ENCODE results near the gene TTLL7. TPM values are rescaled to one million over a fixed set of nuclear protein-coding genes. Genes with fewer than 3 reads are reported as not detected.

TTLL7 gene
- total RNA-seq, 2 donors from 2014 or later, result 24.7 to 26.6 TPM

DNA sequence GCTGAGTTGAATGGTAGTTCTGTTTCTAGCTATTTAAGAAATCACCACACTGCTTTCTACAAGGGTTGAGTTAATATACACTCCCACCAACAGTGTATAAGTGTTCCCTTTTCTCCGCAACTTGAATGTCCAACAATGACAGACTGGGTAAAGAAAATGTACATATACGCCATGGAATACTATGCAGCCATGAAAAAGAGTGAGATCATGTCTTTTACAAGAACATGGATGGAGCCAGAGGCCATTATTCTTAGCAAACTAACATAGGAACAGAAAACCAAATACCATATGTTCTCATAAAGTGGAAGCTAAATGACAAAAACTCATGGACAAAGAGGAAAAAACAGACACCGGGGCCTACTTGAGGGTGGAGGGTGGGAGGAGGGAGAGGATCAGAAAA is 14.8 kb upstream of the TTLL7 start:
- WGBS, result 73% methylated on average over 3 of the region's 3 CpGs
- intact Hi-C loops (cut with DNase I), result no loop called here

DNA sequence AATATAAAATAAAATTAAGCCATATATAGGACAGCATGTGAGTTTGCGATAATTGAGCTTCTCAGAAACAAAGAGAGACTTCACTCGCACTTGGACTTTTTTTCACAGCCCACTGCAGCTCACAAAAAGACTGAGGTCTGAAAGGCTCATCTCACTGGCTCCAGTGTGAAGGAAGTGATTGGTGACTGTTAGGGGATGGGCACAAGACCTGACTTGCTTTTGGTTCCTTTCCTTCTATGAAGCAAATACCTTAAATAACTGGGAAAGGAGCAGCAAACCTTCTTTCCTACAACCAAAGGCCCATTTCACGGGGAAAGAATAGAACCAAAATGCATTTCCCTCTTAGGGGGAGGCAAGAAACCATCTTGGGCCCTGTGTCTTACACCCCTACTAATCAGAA is 13.1 kb upstream of the TTLL7 start:
- no peak for DNase-seq (ENCODE audit: low spot score)
- Histone ChIP-seq H3K4me3 (no peak overlapping the region), H3K27me3 (replicated peaks; ENCODE audit: insufficient read depth) (no peaks in the 10 kb centered on the region), H3K36me3 (no peaks in the 10 kb centered on the region), H3K9me3 (no peaks in the 10 kb centered on the region), H3K27ac (no peak overlapping the region), H3K4me1 (replicated peaks) (no peaks in the 10 kb centered on the region)
- intact Hi-C loops (cut with DNase I), result no loop called here
- TF ChIP-seq POLR2A (IDR thresholded peaks at IDR 0.05) (no peak), POLR2AphosphoS5 (IDR thresholded peaks at IDR 0.05) (no peak)
- TF ChIP-seq, protein P1, sequence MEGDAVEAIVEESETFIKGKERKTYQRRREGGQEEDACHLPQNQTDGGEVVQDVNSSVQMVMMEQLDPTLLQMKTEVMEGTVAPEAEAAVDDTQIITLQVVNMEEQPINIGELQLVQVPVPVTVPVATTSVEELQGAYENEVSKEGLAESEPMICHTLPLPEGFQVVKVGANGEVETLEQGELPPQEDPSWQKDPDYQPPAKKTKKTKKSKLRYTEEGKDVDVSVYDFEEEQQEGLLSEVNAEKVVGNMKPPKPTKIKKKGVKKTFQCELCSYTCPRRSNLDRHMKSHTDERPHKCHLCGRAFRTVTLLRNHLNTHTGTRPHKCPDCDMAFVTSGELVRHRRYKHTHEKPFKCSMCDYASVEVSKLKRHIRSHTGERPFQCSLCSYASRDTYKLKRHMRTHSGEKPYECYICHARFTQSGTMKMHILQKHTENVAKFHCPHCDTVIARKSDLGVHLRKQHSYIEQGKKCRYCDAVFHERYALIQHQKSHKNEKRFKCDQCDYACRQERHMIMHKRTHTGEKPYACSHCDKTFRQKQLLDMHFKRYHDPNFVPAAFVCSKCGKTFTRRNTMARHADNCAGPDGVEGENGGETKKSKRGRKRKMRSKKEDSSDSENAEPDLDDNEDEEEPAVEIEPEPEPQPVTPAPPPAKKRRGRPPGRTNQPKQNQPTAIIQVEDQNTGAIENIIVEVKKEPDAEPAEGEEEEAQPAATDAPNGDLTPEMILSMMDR (IDR thresholded peaks at IDR 0.05), result no peak
- 78% methylated on average over 3 of the region's 3 CpGs for WGBS

More for the DNA sequence above, 14.8 kb upstream of the TTLL7 start:
- Histone ChIP-seq H3K27ac (no peak overlapping the region), H3K4me3 (no peak overlapping the region), H3K9me3 (no peaks in the 10 kb centered on the region), H3K36me3 (no peaks in the 10 kb centered on the region), H3K4me1 (replicated peaks) (no peaks in the 10 kb centered on the region), H3K27me3 (replicated peaks; ENCODE audit: insufficient read depth) (no peaks in the 10 kb centered on the region)
- DNase-seq (ENCODE audit: low spot score), result no peak
- TF ChIP-seq POLR2AphosphoS5 (IDR thresholded peaks at IDR 0.05) (no peak), POLR2A (IDR thresholded peaks at IDR 0.05) (no peak)
- TF ChIP-seq, protein P1 (IDR thresholded peaks at IDR 0.05), result no peak

DNA sequence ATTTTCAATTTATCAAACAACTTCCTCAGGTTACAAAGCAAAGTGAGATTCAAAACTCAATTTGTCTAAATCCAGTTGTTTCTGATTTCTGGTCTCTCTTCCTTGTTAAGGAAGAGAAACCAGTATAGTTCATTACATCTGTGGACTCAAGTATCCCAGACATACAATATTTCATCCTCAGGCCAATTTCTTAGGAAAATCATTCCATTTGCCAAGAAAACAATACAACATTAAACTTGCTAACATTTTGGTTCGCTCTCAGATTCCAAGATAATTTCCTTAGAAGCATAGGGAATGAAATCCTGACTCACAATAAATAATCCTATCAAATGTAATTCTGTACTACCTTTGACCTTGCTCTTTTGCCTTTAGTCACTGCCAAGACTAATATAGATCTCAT is 11.2 kb upstream of the TTLL7 start:
- Histone ChIP-seq H3K9me3 (no peaks in the 10 kb centered on the region), H3K36me3 (no peaks in the 10 kb centered on the region), H3K4me1 (replicated peaks) (no peaks in the 10 kb centered on the region), H3K27me3 (replicated peaks; ENCODE audit: insufficient read depth) (no peaks in the 10 kb centered on the region), H3K27ac (no peak overlapping the region), H3K4me3 (no peak overlapping the region)
- TF ChIP-seq POLR2AphosphoS5 (IDR thresholded peaks at IDR 0.05) (no peak), POLR2A (IDR thresholded peaks at IDR 0.05) (no peak)
- TF ChIP-seq, protein P1 (IDR thresholded peaks at IDR 0.05), result no peak
- intact Hi-C loops (cut with DNase I), result no loop called here
- WGBS, result 67% methylated on average over 1 of the region's 1 CpG
- DNase-seq (ENCODE audit: low spot score), result no peak

DNA sequence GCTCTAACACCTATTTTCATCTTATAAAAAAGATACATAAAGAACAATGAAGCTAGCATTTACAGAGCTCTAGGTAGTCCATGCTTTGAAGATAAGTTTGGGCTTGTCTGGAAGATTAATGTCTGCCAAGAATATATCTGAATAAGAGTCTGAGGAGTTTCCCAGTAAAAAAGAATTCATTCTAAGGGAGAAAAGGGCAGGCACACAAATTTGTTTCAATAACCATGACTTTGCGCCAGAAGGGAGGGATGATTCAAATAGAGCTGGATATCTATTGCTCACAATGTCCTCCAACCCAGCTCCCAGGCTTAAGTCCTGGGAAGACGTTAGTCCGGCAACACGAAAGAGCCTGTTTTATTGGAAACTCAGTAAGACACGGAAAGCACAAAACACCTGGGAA is 9.7 kb upstream of the TTLL7 start:
- Histone ChIP-seq H3K9me3 (no peaks in the 10 kb centered on the region), H3K27me3 (replicated peaks; ENCODE audit: insufficient read depth) (no peaks in the 10 kb centered on the region), H3K4me3 (no peak overlapping the region), H3K27ac (no peak overlapping the region), H3K4me1 (replicated peaks) (no peaks in the 10 kb centered on the region), H3K36me3 (no peaks in the 10 kb centered on the region)
- intact Hi-C loops (cut with DNase I), result no loop called here
- DNase-seq (ENCODE audit: low spot score), result no peak
- TF ChIP-seq POLR2AphosphoS5 (IDR thresholded peaks at IDR 0.05), result no peak
- no peak for TF ChIP-seq POLR2A (IDR thresholded peaks at IDR 0.05)
- TF ChIP-seq, protein P1 (IDR thresholded peaks at IDR 0.05), result no peak
- 40% methylated on average over 5 of the region's 5 CpGs for WGBS

DNA sequence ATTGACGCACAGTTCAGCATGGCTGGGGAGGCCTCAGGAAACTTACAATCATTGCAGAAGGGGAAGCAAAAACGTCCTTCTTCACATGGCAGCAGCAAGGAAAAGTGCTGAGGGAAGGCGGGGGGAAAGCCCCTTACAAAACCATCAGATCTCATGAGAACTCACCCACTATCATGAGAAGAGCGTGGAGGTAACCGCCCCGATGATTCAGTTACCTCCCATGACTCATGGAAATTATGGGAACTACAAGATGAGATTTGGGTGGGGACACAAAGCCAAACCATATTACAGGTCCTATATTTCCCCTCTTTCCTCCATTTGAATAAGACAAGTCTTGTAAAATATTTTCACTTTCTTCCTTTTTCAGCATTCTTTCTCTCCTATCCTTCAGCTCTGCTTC is 7.7 kb upstream of the TTLL7 start:
- no peak for DNase-seq (ENCODE audit: low spot score)
- Histone ChIP-seq H3K4me1 (replicated peaks) (no peaks in the 10 kb centered on the region), H3K36me3 (no peaks in the 10 kb centered on the region), H3K27ac (no peak overlapping the region), H3K27me3 (replicated peaks; ENCODE audit: insufficient read depth) (no peaks in the 10 kb centered on the region), H3K9me3 (no peaks in the 10 kb centered on the region), H3K4me3 (no peak overlapping the region)
- TF ChIP-seq POLR2AphosphoS5 (IDR thresholded peaks at IDR 0.05) (no peak), POLR2A (IDR thresholded peaks at IDR 0.05) (no peak)
- TF ChIP-seq, protein P1 (IDR thresholded peaks at IDR 0.05), result no peak
- WGBS, result 91% methylated on average over 6 of the region's 6 CpGs
- intact Hi-C loops (cut with DNase I), result no loop called here

Measured in prostate gland (tissue), 2 donors.